HCT116 (cell line): ENCODE data around the gene ARMH1. TPM values are rescaled to one million over a fixed set of nuclear protein-coding genes. Genes with fewer than 3 reads are reported as not detected.

Source experiments
- ATAC-seq: fragments of 200-7000 bp; cut with Tn5 transposase; 2 replicates; pipeline ENCODE4 v1.9.1; 2020; ENCODE audit warnings: mild to moderate bottlenecking, moderate library complexity
- BruUV-seq: library from RNA; stranded (reverse); fragments of 400-500 nt; replicated peaks from 2 replicates; lab custom pipeline; 2021; lab: Mats Ljungman, UMichigan
- CTCF ChIA-PET: fragments of 300-600 bp; sonication (Branson Sonifier 250); formaldehyde crosslinking; loops from one replicate; lab custom pipeline; 2021; ENCODE audit warnings: antibody characterized with exemption; lab: Charles Lee
- POLR2A ChIA-PET: fragments of 300-600, 350-600 bp; sonication (Branson Sonifier 250); formaldehyde crosslinking; loops from one replicate; lab custom pipeline; 2021; ENCODE audit warnings: antibody characterized with exemption; lab: Charles Lee
- RAD21 ChIA-PET, 2 experiments: fragments of 300-600 bp; sonication (Branson Sonifier 250); formaldehyde crosslinking; loops; one replicate each; lab custom pipeline; 2023; ENCODE audit warnings: low total read pairs in 2 of 2; ENCODE audit not compliant: uncharacterized antibody in 2 of 2, unreplicated experiment in 2 of 2, low non-redundant PET in 1 of 2; lab: Charles Lee
- DNase-seq: peaks from one replicate; pipeline ENCODE4 v3.0.0-alpha.2; 2010; ENCODE audit warnings: low read depth, low spot score
- H2AFZ ChIP-seq: fragments of 200-600 bp; shearing (Covaris generic), sonication (generic); 2 replicates; pipeline ENCODE4 v1.6.1; 2017; ENCODE audit warnings: low read depth, mixed run types, mixed read lengths, antibody characterized with exemption, low read length; ENCODE audit not compliant: poor library complexity, severe bottlenecking
- H3K27ac ChIP-seq: 2 replicates; pipeline ENCODE4 v1.5.1; 2012; ENCODE audit warnings: low read depth, low read length
- H3K27me3 ChIP-seq: fragments of 200-600 bp; sonication (generic); 2 replicates; pipeline ENCODE4 v1.6.1; 2016; ENCODE audit warnings: mixed run types, low read length, mixed read lengths; ENCODE audit not compliant: insufficient read depth
- H3K36me3 ChIP-seq, 2 experiments: fragments of 200-500 bp in 1 of 2; fragments of 200-600 bp in 1 of 2; sonication (Bioruptor generic) in 1 of 2; sonication (generic) in 1 of 2; 2 replicates each; pipeline versions ENCODE4 v1.5.1 to v1.6.1; 2014 to 2016; ENCODE audit warnings: low read length in 2 of 2, inconsistent platforms in 1 of 2, mixed read lengths in 1 of 2, mixed run types in 1 of 2; ENCODE audit not compliant: insufficient read depth in 2 of 2, control insufficient read depth in 1 of 2
- H3K4me1 ChIP-seq, 2 experiments: fragments of 200-600 bp in 1 of 2; sonication (generic) in 1 of 2; 2 replicates each; pipeline versions ENCODE4 v1.5.1 to v1.6.1; 2012 to 2017; ENCODE audit warnings: low read length in 2 of 2, inconsistent platforms in 1 of 2, mild to moderate bottlenecking in 1 of 2, mixed read lengths in 1 of 2, mixed run types in 1 of 2, moderate library complexity in 1 of 2; ENCODE audit not compliant: insufficient read depth in 2 of 2, control insufficient read depth in 1 of 2
- H3K4me2 ChIP-seq: fragments of 200-600 bp; sonication (generic); 2 replicates; pipeline ENCODE4 v1.6.1; 2017; ENCODE audit warnings: mixed run types, low read length, mixed read lengths
- H3K4me3 ChIP-seq, 2 experiments: fragments of 200-600 bp in 1 of 2; sonication (generic) in 1 of 2; replicated peaks in 1 of 2; 2 replicates each; pipeline ENCODE4 v1.5.1; 2011 to 2016; ENCODE audit warnings: low read length in 2 of 2, control low read depth in 1 of 2, low read depth in 1 of 2, mild to moderate bottlenecking in 1 of 2, mixed read lengths in 1 of 2, mixed run types in 1 of 2
- H3K79me2 ChIP-seq: fragments of 200-600 bp; sonication (generic); 2 replicates; pipeline ENCODE4 v1.6.1; 2017; ENCODE audit warnings: mild to moderate bottlenecking, mixed run types, low read length, moderate library complexity, mixed read lengths; ENCODE audit not compliant: insufficient read depth
- H3K9ac ChIP-seq: fragments of 200-600 bp; sonication (generic); 2 replicates; pipeline ENCODE4 v1.6.1; 2016; ENCODE audit warnings: low read length, mixed read lengths
- H3K9me2 ChIP-seq: fragments of 200-600 bp; sonication (generic), shearing (Covaris generic); 2 replicates; pipeline ENCODE4 v1.6.1; 2017; ENCODE audit warnings: mixed run types, mild to moderate bottlenecking, moderate library complexity; ENCODE audit not compliant: insufficient read depth
- H3K9me3 ChIP-seq, 2 experiments: fragments of 200-500 bp in 1 of 2; fragments of 200-600 bp in 1 of 2; sonication (Bioruptor generic) in 1 of 2; sonication (generic) in 1 of 2; 2 replicates each; pipeline ENCODE4 v1.6.1; 2014 to 2017; ENCODE audit warnings: low read length in 2 of 2, mixed read lengths in 2 of 2, inconsistent platforms in 1 of 2, low read depth in 1 of 2, mild to moderate bottlenecking in 1 of 2, mixed run types in 1 of 2, moderate library complexity in 1 of 2; ENCODE audit not compliant: control insufficient read depth in 1 of 2, insufficient read depth in 1 of 2
- H4K20me1 ChIP-seq: fragments of 200-600 bp; sonication (generic), shearing (Covaris generic); 2 replicates; pipeline ENCODE4 v1.6.1; 2017; ENCODE audit warnings: mixed run types, mild to moderate bottlenecking, moderate library complexity; ENCODE audit not compliant: insufficient read depth
- ELF1 ChIP-seq: IDR thresholded peaks from 2 replicates; pipeline ENCODE4 v1.6.1; 2012; ENCODE audit warnings: low read depth, borderline replicate concordance
- TCF7L2 ChIP-seq: IDR thresholded peaks from 2 replicates; pipeline ENCODE4 v1.7.0; 2011; ENCODE audit warnings: borderline replicate concordance, inconsistent platforms; ENCODE audit not compliant: insufficient read depth, insufficient read length; ENCODE audit errors: extremely low read depth
- intact Hi-C: fragments of 100-400 bp; cut with micrococcal nuclease; formaldehyde crosslinking; loops from 2 replicates; pipeline ENCODE4 v1.10.0; 2022
- total RNA-seq: library from RNA; stranded (reverse); gene quantifications from one replicate; pipeline ENCODE4 v1.2.1, GENCODE V29; 2021; ENCODE audit not compliant: unreplicated experiment
- TF ChIP-seq, protein P1 (sequence below): IDR thresholded peaks from 2 replicates; pipeline ENCODE4 v1.6.1; 2012
- TF ChIP-seq, protein P2 (sequence below), 3 experiments: fragments of 200-600 bp in 1 of 3; sonication (generic) in 1 of 3; IDR thresholded peaks in 2 of 3; conservative IDR thresholded peaks in 1 of 3; 2 replicates each; pipeline ENCODE4 v1.5.1; 2012 to 2017; ENCODE audit warnings: low read depth in 2 of 3, low read length in 2 of 3, antibody characterized with exemption in 1 of 3, borderline replicate concordance in 1 of 3, control low read depth in 1 of 3, mild to moderate bottlenecking in 1 of 3, mixed read lengths in 1 of 3, mixed run types in 1 of 3, moderate library complexity in 1 of 3; ENCODE audit not compliant: insufficient read depth in 1 of 3

The ARMH1 gene
- total RNA-seq, 1 experiment from 2014 or later = 3.2 TPM

DNA sequence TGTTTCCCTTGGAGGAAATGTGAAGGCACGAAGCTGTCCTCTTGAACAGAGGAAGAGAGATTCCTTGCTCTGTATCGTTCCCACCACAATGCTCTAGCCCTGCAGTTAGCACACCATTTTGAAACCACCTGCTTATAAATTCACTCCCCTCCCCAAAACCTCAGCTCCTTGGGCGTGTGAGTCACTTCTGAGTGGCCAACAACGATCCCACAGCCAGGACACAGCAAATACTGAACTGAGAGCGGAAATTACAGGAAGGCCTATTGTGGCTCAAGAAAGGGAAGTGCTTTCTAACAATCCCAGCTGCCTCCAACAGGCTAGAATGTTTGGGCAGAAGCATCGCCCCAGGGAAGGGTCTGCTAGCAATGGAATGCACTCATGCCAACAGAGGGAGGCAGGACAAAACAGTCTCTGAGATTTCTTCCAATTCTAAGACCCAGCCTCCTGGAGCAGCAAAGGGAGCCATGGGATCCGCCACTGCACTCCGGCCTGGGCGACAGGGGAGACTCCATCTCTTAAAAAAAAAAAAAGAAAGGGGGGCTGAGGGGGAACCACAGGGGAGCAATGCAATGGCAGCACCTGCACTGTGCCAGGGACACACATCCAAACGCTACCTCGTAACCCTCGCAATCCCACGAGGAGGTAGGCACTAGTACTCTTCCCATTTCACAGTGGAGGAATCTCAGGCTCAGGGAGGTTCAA is 2.1 kb upstream of the ARMH1 start:
- Histone ChIP-seq H2AFZ (no peak overlapping the region), H3K27me3 (no peaks in the 10 kb centered on the region), H3K4me2 (no peak overlapping the region), H3K4me1 (peaks cover 26 to 41% of the 10 kb centered on the region in 2 experiments)
- DNase-seq = no peak
- intact Hi-C loops = no loop called here
- TF ChIP-seq ELF1 (no peak), TCF7L2 (no peak)
- TF ChIP-seq, protein P1, sequence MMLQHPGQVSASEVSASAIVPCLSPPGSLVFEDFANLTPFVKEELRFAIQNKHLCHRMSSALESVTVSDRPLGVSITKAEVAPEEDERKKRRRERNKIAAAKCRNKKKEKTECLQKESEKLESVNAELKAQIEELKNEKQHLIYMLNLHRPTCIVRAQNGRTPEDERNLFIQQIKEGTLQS = no peak
- TF ChIP-seq, protein P2, sequence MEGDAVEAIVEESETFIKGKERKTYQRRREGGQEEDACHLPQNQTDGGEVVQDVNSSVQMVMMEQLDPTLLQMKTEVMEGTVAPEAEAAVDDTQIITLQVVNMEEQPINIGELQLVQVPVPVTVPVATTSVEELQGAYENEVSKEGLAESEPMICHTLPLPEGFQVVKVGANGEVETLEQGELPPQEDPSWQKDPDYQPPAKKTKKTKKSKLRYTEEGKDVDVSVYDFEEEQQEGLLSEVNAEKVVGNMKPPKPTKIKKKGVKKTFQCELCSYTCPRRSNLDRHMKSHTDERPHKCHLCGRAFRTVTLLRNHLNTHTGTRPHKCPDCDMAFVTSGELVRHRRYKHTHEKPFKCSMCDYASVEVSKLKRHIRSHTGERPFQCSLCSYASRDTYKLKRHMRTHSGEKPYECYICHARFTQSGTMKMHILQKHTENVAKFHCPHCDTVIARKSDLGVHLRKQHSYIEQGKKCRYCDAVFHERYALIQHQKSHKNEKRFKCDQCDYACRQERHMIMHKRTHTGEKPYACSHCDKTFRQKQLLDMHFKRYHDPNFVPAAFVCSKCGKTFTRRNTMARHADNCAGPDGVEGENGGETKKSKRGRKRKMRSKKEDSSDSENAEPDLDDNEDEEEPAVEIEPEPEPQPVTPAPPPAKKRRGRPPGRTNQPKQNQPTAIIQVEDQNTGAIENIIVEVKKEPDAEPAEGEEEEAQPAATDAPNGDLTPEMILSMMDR (IDR thresholded peaks at IDR 0.05 in 2 of 3, conservative IDR thresholded peaks at IDR 0.05 in 1 of 3; ENCODE audit: borderline replicate concordance in 1 of 3, insufficient read depth in 1 of 3, low read depth in 2 of 3, low read length in 2 of 3) = no peak
- TF ChIP-seq, all 23 proteins: peak for 0
- Histone ChIP-seq H3K9me2 (no peaks in the 10 kb centered on the region), H3K4me3 (no peak overlapping the region), H3K79me2 (no peaks in the 10 kb centered on the region), H3K36me3 (no peaks in the 10 kb centered on the region), H4K20me1 (no peaks in the 10 kb centered on the region), H3K9me3 (no peaks in the 10 kb centered on the region), H3K9ac (no peak overlapping the region), H3K27ac (no peak overlapping the region)
- ChIA-PET CTCF (no interaction called here), POLR2A (interaction anchor here (1.1 kb wide), 1 partner anchor 49 kb away, joined by 4 read pairs; no protein-coding TSS in a partner anchor), RAD21 (no interaction called here)
- no peak for ATAC-seq
- no TSS peak for BruUV-seq
